ENCODE results near the gene CGB1.

DNA sequence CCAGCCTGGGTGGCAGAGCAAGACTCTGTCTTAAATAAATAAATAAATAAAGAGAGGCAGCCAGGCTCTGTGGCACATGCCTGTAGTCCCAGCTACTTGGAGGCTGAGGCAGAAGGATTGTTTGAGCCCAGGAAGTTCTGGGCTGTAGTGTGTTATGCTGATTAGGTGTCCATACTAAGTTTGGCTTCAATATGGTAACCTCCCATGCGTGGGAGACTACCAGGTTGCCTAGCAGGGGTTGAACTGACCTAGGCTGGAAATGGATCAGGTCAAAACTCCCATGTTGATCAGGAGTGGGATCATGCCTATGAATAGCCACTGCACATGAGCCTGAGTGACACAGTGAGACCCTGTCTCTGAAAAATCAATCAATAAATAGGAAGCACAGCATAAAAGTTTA lies 44.6 kb upstream of the CGB1 start:
- TF ChIP-seq EZH2phosphoT487 (IDR thresholded peaks at IDR 0.05; ENCODE audit: borderline replicate concordance, low read depth, low read length) (no peak), CTCF (conservative IDR thresholded peaks at IDR 0.05; ENCODE audit: low read length) (no peak)

Data from OCI-LY7 (cell line).